Tibial artery (tissue), 4 donors: Measurements from ENCODE around the gene IRAG1.

Source experiments
- DNase-seq, 2 donors: peaks; one replicate each; pipeline ENCODE4 v3.0.0-alpha.2; 2019
- H3K27ac ChIP-seq, 2 donors: fragments of 200-600 bp; sonication (generic) in 1 of 2; 1 replicate in 1 of 2; 2 replicates in 1 of 2; pipeline ENCODE4 v1.5.1; 2018 to 2019; ENCODE audit warnings: mild to moderate bottlenecking in 1 of 2
- H3K27me3 ChIP-seq, 2 donors: fragments of 200-600 bp; sonication (generic) in 1 of 2; one replicate each; pipeline versions ENCODE4 v1.5.1 to v1.6.0; 2016 to 2019
- H3K36me3 ChIP-seq, 3 donors: fragments of 200-600 bp; sonication (generic) in 2 of 3; one replicate each; pipeline ENCODE4 v1.5.1; 2016 to 2019; ENCODE audit warnings: mild to moderate bottlenecking in 2 of 3
- H3K4me1 ChIP-seq, 4 donors: fragments of 200-600 bp; sonication (generic) in 2 of 4; 1 replicate in 3 of 4; 2 replicates in 1 of 4; pipeline ENCODE4 v1.5.1; 2016 to 2019
- H3K4me3 ChIP-seq, 2 donors: fragments of 200-600 bp; sonication (generic) in 1 of 2; 1 replicate in 1 of 2; 2 replicates in 1 of 2; pipeline ENCODE4 v1.5.1; 2018 to 2019; ENCODE audit warnings: mild to moderate bottlenecking in 2 of 2
- H3K9me3 ChIP-seq, 3 donors: fragments of 200-600 bp; sonication (generic) in 1 of 3; one replicate each; pipeline ENCODE4 v1.5.1; 2016 to 2019
- CTCF ChIP-seq, 2 experiments: fragments of 200-600 bp in 1 of 2; fragments of 450-650 bp in 1 of 2; IDR thresholded peaks; one replicate each; pipeline ENCODE4 v1.5.1; 2017 to 2019; ENCODE audit warnings: antibody characterized with exemption in 2 of 2, mild to moderate bottlenecking in 1 of 2, moderate library complexity in 1 of 2
- intact Hi-C: fragments of 100-400 bp; cut with DNase I; formaldehyde crosslinking; loops from one replicate; pipeline ENCODE4 v1.15.0; 2023; ENCODE audit warnings: low total_unique reads

The IRAG1 gene

DNA sequence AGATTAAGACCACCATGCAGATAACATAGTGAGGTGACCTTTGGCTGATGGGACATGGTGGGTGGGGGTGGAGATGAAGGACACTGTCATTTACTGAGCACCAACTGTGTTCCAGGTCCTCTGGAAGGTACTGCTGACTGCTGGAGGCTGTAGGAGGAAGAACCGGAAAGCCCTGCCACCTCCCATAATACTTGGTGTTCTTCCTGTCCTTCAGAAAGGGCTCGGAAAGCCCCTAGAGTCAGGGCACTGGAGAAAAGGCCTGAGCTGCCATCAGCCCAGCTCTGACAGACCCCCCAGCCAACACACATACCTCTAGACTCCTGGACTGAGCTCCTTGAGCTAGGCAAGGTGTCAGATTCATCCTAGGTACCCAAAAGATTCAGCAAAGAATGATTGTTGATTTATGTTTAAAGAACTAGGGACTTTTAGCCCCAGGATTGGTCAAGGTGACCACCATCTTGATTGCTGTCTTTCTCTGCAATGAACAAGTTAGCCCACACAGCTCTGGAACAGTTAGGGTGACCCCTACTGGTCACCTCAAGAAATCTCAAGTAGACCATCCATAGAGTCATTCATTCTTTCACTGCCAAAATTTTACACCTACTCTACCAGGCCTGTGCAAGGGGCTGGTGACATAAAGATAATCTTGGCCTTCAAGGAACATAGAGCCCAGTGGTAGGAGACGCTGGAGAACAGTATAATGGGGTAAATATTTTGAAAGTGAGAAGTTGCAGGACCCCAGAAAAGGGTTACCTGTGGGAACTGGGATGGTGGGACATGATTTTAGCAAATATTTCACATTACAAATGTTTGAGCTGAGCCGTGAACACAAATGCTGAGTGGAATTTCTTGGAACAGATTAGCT lies 39.4 kb downstream of the IRAG1 start:
- DNase-seq: no peak
- Histone ChIP-seq H3K4me3 (no peak overlapping the region), H3K27me3 (no peaks in the 10 kb centered on the region), H3K27ac (peak overlapping the region; percentile 86 to 89), H3K4me1 (peaks cover 9 to 100% (median 74%) of the 10 kb centered on the region in 4 donors), H3K9me3 (no peaks in the 10 kb centered on the region), H3K36me3 (peaks cover 0 to 18% (median 8%) of the 10 kb centered on the region in 3 donors)
- intact Hi-C loops: no loop called here
- TF ChIP-seq CTCF (IDR thresholded peaks at IDR 0.05): peak; percentile 50 to 61

GRCh38 chr11:10653261-10653660 lies 40.3 kb downstream of the IRAG1 start:
- Histone ChIP-seq H3K4me1 (peaks cover 9 to 100% (median 68%) of the 10 kb centered on the region in 4 donors), H3K27ac (peak overlapping the region; percentile 86 to 89)
- intact Hi-C loops: no loop called here

GRCh38 chr11:10651656-10652361 lies 41.7 kb downstream of the IRAG1 start:
- no peak for TF ChIP-seq CTCF (IDR thresholded peaks at IDR 0.05)
- no peaks in the 10 kb centered on the region for H3K27me3 ChIP-seq
- no peaks in the 10 kb centered on the region for H3K9me3 ChIP-seq
- H3K4me3 ChIP-seq: peak overlapping the region in 1 of 2 donors; percentile 2
- peaks cover 0 to 100% (median 63%) of the 10 kb centered on the region in 4 donors for H3K4me1 ChIP-seq
- intact Hi-C loops: no loop called here
- H3K36me3 ChIP-seq: peaks cover 6 to 36% (median 23%) of the 10 kb centered on the region in 3 donors
- H3K27ac ChIP-seq: peak overlapping the region; percentile 86 to 89
- DNase-seq: peak; percentile 25 to 74

More at GRCh38 chr11:10653261-10653660, 40.3 kb downstream of the IRAG1 start:
- Histone ChIP-seq H3K27me3 (no peaks in the 10 kb centered on the region), H3K36me3 (peaks cover 0 to 27% (median 17%) of the 10 kb centered on the region in 3 donors), H3K9me3 (no peaks in the 10 kb centered on the region), H3K4me3 (no peak overlapping the region)
- no peak for TF ChIP-seq CTCF (IDR thresholded peaks at IDR 0.05)
- DNase-seq: peak in 1 of 2 donors; percentile 7

- intact Hi-C loops: no loop called here
- TF ChIP-seq CTCF (IDR thresholded peaks at IDR 0.05): no peak
- Histone ChIP-seq H3K36me3 (peaks cover 9 to 33% (median 23%) of the 10 kb centered on the region in 3 donors), H3K27me3 (no peaks in the 10 kb centered on the region), H3K4me1 (peaks cover 0 to 100% (median 61%) of the 10 kb centered on the region in 4 donors), H3K27ac (peak overlapping the region; percentile 86 to 89), H3K9me3 (no peaks in the 10 kb centered on the region), H3K4me3 (no peak overlapping the region)
- DNase-seq: peak in 1 of 2 donors; percentile 9
Measured at GRCh38 chr11:10650630-10651029, 42.9 kb downstream of the IRAG1 start.

GRCh38 chr11:10650166-10650565 lies 43.4 kb downstream of the IRAG1 start:
- peak overlapping the region; percentile 86 to 89 for H3K27ac ChIP-seq
- peaks cover 9 to 33% (median 23%) of the 10 kb centered on the region in 3 donors for H3K36me3 ChIP-seq
- H3K4me3 ChIP-seq: no peak overlapping the region
- H3K27me3 ChIP-seq: no peaks in the 10 kb centered on the region
- no peak for DNase-seq
- H3K9me3 ChIP-seq: no peaks in the 10 kb centered on the region
- peaks cover 0 to 100% (median 59%) of the 10 kb centered on the region in 4 donors for H3K4me1 ChIP-seq
- intact Hi-C loops: no loop called here
- TF ChIP-seq CTCF (IDR thresholded peaks at IDR 0.05): no peak
